HepG2 (cell line): Measurements from ENCODE around the gene PEX11G. TPM values are rescaled to one million over a fixed set of nuclear protein-coding genes. Genes with fewer than 3 reads are reported as not detected.
A peak's percentile ranks its signal among the peaks of the same experiment; 100 is the strongest.

Experiments
- ATAC-seq: fragments of 200-7000 bp; cut with Tn5 transposase; 3 replicates; pipeline ENCODE4 v1.9.1; 2020; ENCODE audit warnings: mild to moderate bottlenecking, moderate library complexity
- BruUV-seq: library from RNA; stranded (reverse); fragments of 400-500 nt; replicated peaks from 2 replicates; lab custom pipeline; 2021; lab: Mats Ljungman, UMichigan
- CTCF ChIA-PET: fragments of 300-600 bp; formaldehyde crosslinking; extraction: SDS; loops from one replicate; lab custom pipeline; 2021; ENCODE audit warnings: low total read pairs, inconsistent platforms, low intra/inter-chr PET ratio; lab: Yijun Ruan, JAX
- POLR2A ChIA-PET: fragments of 350-600 bp; sonication (Branson Sonifier 250); formaldehyde crosslinking; loops from one replicate; lab custom pipeline; 2020; ENCODE audit warnings: antibody characterized with exemption, inconsistent platforms; lab: Yijun Ruan, JAX
- DNase-seq: peaks from one replicate; pipeline ENCODE4 v3.0.0-alpha.2; 2015; ENCODE audit warnings: low spot score
- FAIRE-seq: peaks from 3 replicates; lab custom pipeline; 2011; peaks lifted over from hg19 to GRCh38; lab: Jason Lieb, UNC
- H2AFZ ChIP-seq: one replicate; pipeline ENCODE4 v1.6.1; 2011; ENCODE audit warnings: low read length, inconsistent platforms
- H3K27ac ChIP-seq: fragments of 300-600 bp; 3 replicates; pipeline ENCODE4 v1.8.0; 2011; ENCODE audit warnings: mixed run types, mild to moderate bottlenecking, mixed read lengths, low read length, inconsistent platforms; ENCODE audit not compliant: insufficient read depth; ENCODE audit errors: extremely low read length
- H3K27me3 ChIP-seq, 2 experiments: fragments of 200-600 bp in 1 of 2; 2 replicates in 1 of 2; 3 replicates in 1 of 2; pipeline versions ENCODE4 v1.6.0 to v1.8.0; 2011; ENCODE audit warnings: low read length in 2 of 2, mild to moderate bottlenecking in 2 of 2, moderate library complexity in 2 of 2, inconsistent platforms in 1 of 2; ENCODE audit not compliant: insufficient read depth in 2 of 2, control insufficient read depth in 1 of 2
- H3K36me3 ChIP-seq, 2 experiments: fragments of 200-600 bp in 1 of 2; replicated peaks in 1 of 2; 2 replicates in 1 of 2; 3 replicates in 1 of 2; pipeline versions ENCODE4 v1.5.1 to v1.8.0; 2011; ENCODE audit warnings: low read length in 2 of 2, inconsistent platforms in 1 of 2; ENCODE audit not compliant: insufficient read depth in 2 of 2, control insufficient read depth in 1 of 2
- H3K4me1 ChIP-seq: 2 replicates; pipeline ENCODE4 v1.5.1; 2012; ENCODE audit warnings: low read length, inconsistent platforms; ENCODE audit not compliant: insufficient read depth
- H3K4me2 ChIP-seq: 2 replicates; pipeline ENCODE4 v1.6.0; 2011; ENCODE audit warnings: low read depth, low read length, inconsistent platforms
- H3K4me3 ChIP-seq, 3 experiments: fragments of 200-600 bp in 1 of 3; sonication (generic), shearing (Covaris generic) in 1 of 3; replicated peaks in 1 of 3; 2 replicates each; pipeline ENCODE4 v1.5.1; 2011 to 2016; ENCODE audit warnings: low read length in 3 of 3, inconsistent platforms in 2 of 3, low read depth in 2 of 3, mild to moderate bottlenecking in 2 of 3, control low read depth in 1 of 3, mixed read lengths in 1 of 3; ENCODE audit not compliant: insufficient read depth in 1 of 3
- H3K79me2 ChIP-seq: one replicate; pipeline ENCODE4 v1.6.1; 2011; ENCODE audit warnings: low read length, inconsistent platforms; ENCODE audit not compliant: insufficient read depth
- H3K9ac ChIP-seq: 2 replicates; pipeline ENCODE4 v1.6.0; 2011; ENCODE audit warnings: mild to moderate bottlenecking, low read depth, low read length, inconsistent platforms; ENCODE audit not compliant: insufficient read depth
- H3K9me3 ChIP-seq: 2 replicates; pipeline ENCODE4 v1.5.1; 2012; ENCODE audit warnings: mild to moderate bottlenecking, low read length
- H4K20me1 ChIP-seq: 2 replicates; pipeline ENCODE4 v1.6.0; 2011; ENCODE audit warnings: inconsistent platforms, mild to moderate bottlenecking, low read length, moderate library complexity; ENCODE audit not compliant: insufficient read depth
- ATM ChIP-seq: fragments of 450-650 bp; IDR thresholded peaks from 2 replicates; pipeline ENCODE4 v1.7.1; 2017; ENCODE audit warnings: mild to moderate bottlenecking, borderline replicate concordance
- EEA1 ChIP-seq: sonication (generic); formaldehyde crosslinking; IDR thresholded peaks from 2 replicates; pipeline ENCODE4 v1.5.1; 2020; ENCODE audit warnings: mild to moderate bottlenecking, missing genetic modification reagents, borderline replicate concordance
- ZNF121 ChIP-seq: sonication (generic); formaldehyde crosslinking; IDR thresholded peaks from 2 replicates; pipeline ENCODE4 v1.5.0; 2020; ENCODE audit warnings: mild to moderate bottlenecking, missing genetic modification reagents
- ZNF160 ChIP-seq: sonication (generic); formaldehyde crosslinking; IDR thresholded peaks from 2 replicates; pipeline ENCODE4 v1.8.0; 2022; ENCODE audit warnings: mild to moderate bottlenecking, inconsistent platforms, missing genetic modification reagents
- ZNF24 ChIP-seq: fragments of 450-650 bp; IDR thresholded peaks from 2 replicates; pipeline ENCODE4 v1.6.1; 2017; ENCODE audit warnings: antibody characterized with exemption, mild to moderate bottlenecking
- WGBS: methylation state at CpG from one replicate; pipeline ENCODE4 v1.1.6; 2017; ENCODE audit warnings: low lambda C conversion rate; 5-methylcytosine and 5-hydroxymethylcytosine counted together
- in situ Hi-C: cut with HindIII; loops from 2 replicates; pipeline ENCODE4 v1.10.0; 2017; ENCODE audit warnings: low pct_unique_long_range_greater_than_20kb; ENCODE audit not compliant: extremely low pct_ligation_motif_present
- intact Hi-C: fragments of 100-400 bp; cut with micrococcal nuclease; formaldehyde crosslinking; loops from one replicate; pipeline ENCODE4 v1.10.0; 2022; ENCODE audit not compliant: unreplicated experiment
- polyA plus RNA-seq, 8 experiments: library from polyadenylated mRNA; depleted of rRNA in 3 of 8; stranded (reverse) in 7 of 8; unstranded in 1 of 8; fragments of >200 nt; fragmentation: Illumina TruSeq in 4 of 8; extraction: Trizol in 4 of 8; gene quantifications; 2 replicates each; pipeline versions ENCODE4 v1.2.1 to v1.2.3, GENCODE V29; 2011 to 2016; ENCODE audit warnings: low read depth in 4 of 8, missing spikeins in 1 of 8, mixed read lengths in 1 of 8; ENCODE audit not compliant: insufficient read depth in 1 of 8
- total RNA-seq, 5 experiments: library from RNA; depleted of rRNA; stranded (reverse); fragments of >200 nt; fragmentation: Illumina TruSeq; extraction: Trizol; gene quantifications; 2 replicates each; pipeline ENCODE4 v1.2.3, GENCODE V29; 2016; ENCODE audit warnings: low read depth in 1 of 5
- TF ChIP-seq, protein P1 (sequence below): sonication (generic); formaldehyde crosslinking; IDR thresholded peaks from 2 replicates; pipeline ENCODE4 v1.5.0; 2020; ENCODE audit warnings: mild to moderate bottlenecking, missing genetic modification reagents, borderline replicate concordance

The PEX11G gene
- total and polyA plus RNA-seq, 2 of the 13 experiments (the other 11 are each of a cell fraction or from before 2014, with no cell fraction given), result not detected

DNA sequence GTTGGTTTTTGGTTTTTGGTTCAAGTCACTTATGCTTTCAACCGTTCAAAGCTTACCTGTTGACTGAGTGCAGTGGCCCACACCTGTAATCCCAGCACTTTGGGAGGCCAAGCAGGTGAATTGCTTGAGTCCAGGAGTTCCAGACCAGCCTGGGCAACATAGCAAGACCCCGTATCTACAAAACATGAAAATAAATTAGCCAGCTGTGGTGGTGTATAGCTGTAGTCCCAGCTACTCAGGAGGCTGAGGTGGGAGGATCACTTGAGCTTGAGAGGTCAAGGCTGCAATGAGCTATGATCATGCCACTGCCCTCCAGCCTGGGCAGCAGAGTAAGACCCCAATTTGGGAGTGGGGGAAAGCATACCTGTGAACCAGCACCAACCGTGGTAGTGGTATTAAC, 43.7 kb downstream of the PEX11G start:
- H3K4me1 ChIP-seq, result no peaks in the 10 kb centered on the region

More for the DNA sequence above, 43.7 kb downstream of the PEX11G start:
- H3K36me3 ChIP-seq, result peaks cover 23 to 43% of the 10 kb centered on the region in 2 experiments
- no peak for ATAC-seq
- 91% methylated on average over 3 of the region's 3 CpGs for WGBS
- in situ Hi-C loops, result no loop called here
- no peak for DNase-seq
- H3K4me3 ChIP-seq, result no peak overlapping the region
- H2AFZ ChIP-seq, result no peak overlapping the region
- H4K20me1 ChIP-seq, result no peaks in the 10 kb centered on the region
- POLR2A ChIA-PET, result no interaction called here
- no peak overlapping the region for H3K9ac ChIP-seq
- H3K4me2 ChIP-seq, result no peak overlapping the region
- BruUV-seq, result no TSS peak
- peaks cover 1% of the 10 kb centered on the region for H3K9me3 ChIP-seq
- intact Hi-C loops, result no loop called here
- H3K27me3 ChIP-seq, result no peaks in the 10 kb centered on the region
- FAIRE-seq, result no peak
- CTCF ChIA-PET, result no interaction called here
- H3K79me2 ChIP-seq, result no peaks in the 10 kb centered on the region
- no peak overlapping the region for H3K27ac ChIP-seq
- TF ChIP-seq ZNF160 (no peak), ATM (no peak), EEA1 (CRISPR knock-in tag) (no peak), ZNF121 (CRISPR knock-in tag) (peak; percentile 66; the same call in 1 of the 2 replicates), ZNF24 (no peak)
- TF ChIP-seq, protein P1, sequence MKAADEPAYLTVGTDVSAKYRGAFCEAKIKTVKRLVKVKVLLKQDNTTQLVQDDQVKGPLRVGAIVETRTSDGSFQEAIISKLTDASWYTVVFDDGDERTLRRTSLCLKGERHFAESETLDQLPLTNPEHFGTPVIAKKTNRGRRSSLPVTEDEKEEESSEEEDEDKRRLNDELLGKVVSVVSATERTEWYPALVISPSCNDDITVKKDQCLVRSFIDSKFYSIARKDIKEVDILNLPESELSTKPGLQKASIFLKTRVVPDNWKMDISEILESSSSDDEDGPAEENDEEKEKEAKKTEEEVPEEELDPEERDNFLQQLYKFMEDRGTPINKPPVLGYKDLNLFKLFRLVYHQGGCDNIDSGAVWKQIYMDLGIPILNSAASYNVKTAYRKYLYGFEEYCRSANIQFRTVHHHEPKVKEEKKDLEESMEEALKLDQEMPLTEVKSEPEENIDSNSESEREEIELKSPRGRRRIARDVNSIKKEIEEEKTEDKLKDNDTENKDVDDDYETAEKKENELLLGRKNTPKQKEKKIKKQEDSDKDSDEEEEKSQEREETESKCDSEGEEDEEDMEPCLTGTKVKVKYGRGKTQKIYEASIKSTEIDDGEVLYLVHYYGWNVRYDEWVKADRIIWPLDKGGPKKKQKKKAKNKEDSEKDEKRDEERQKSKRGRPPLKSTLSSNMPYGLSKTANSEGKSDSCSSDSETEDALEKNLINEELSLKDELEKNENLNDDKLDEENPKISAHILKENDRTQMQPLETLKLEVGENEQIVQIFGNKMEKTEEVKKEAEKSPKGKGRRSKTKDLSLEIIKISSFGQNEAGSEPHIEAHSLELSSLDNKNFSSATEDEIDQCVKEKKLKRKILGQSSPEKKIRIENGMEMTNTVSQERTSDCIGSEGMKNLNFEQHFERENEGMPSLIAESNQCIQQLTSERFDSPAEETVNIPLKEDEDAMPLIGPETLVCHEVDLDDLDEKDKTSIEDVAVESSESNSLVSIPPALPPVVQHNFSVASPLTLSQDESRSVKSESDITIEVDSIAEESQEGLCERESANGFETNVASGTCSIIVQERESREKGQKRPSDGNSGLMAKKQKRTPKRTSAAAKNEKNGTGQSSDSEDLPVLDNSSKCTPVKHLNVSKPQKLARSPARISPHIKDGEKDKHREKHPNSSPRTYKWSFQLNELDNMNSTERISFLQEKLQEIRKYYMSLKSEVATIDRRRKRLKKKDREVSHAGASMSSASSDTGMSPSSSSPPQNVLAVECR (CRISPR knock-in tag), result no peak
